ENCODE data around the gene NR2C2.
"Not testable (repeated sequence)": the region's sequence is repeated elsewhere in the genome, so short reads cannot be mapped to it uniquely, and the experiment has no call there.

The NR2C2 gene

GRCh38 chr3:14962762-14963161 is 15.4 kb downstream of the NR2C2 start:
- DNase-seq = no peak

- no peak for DNase-seq
Measured at GRCh38 chr3:14967285-14967684, 19.9 kb downstream of the NR2C2 start.

- no peak for DNase-seq
Measured at GRCh38 chr3:14969671-14970070, 22.3 kb downstream of the NR2C2 start.

- DNase-seq = no peak
Measured at GRCh38 chr3:14976317-14976716, 28.9 kb downstream of the NR2C2 start.

- no peak for DNase-seq
Measured at GRCh38 chr3:14980689-14981088, 33.3 kb downstream of the NR2C2 start.

- no peak for DNase-seq
Measured at GRCh38 chr3:14984581-14985113, 37.3 kb downstream of the NR2C2 start.

GRCh38 chr3:14988988-14989394 is 41.6 kb downstream of the NR2C2 start:
- no peak for DNase-seq

- DNase-seq = no peak
Measured at GRCh38 chr3:14989943-14990779, 42.8 kb downstream of the NR2C2 start.

- DNase-seq = no peak
Measured at GRCh38 chr3:14990780-14991148, 43.4 kb downstream of the NR2C2 start.

- no peak for DNase-seq
Measured at GRCh38 chr3:14991151-14991742, 43.9 kb downstream of the NR2C2 start.

- no peak for DNase-seq
Measured at GRCh38 chr3:14991818-14992612, 44.6 kb downstream of the NR2C2 start.

- no peak for DNase-seq
Measured at GRCh38 chr3:14997941-14998340, 50.6 kb downstream of the NR2C2 start.

- DNase-seq = not testable (repeated sequence)
Measured at GRCh38 chr3:14999182-14999581, 51.8 kb downstream of the NR2C2 start.

- DNase-seq = no peak
Measured at GRCh38 chr3:15007681-15008141, 60.3 kb downstream of the NR2C2 start.

GRCh38 chr3:15009167-15009566 is 61.8 kb downstream of the NR2C2 start:
- no peak for DNase-seq

- no peak for DNase-seq
Measured at GRCh38 chr3:15010664-15011063, 63.3 kb downstream of the NR2C2 start.

GRCh38 chr3:15011174-15011573 is 63.8 kb downstream of the NR2C2 start:
- DNase-seq = no peak

- no peak for DNase-seq
Measured at GRCh38 chr3:15014606-15015328, 67.4 kb downstream of the NR2C2 start.

- DNase-seq = no peak
Measured at GRCh38 chr3:15015456-15015855, 68.1 kb downstream of the NR2C2 start.

GRCh38 chr3:15017191-15017590 is 69.8 kb downstream of the NR2C2 start:
- DNase-seq = no peak

GRCh38 chr3:15023249-15023648 is 75.9 kb downstream of the NR2C2 start:
- no peak for DNase-seq

- DNase-seq = no peak
Measured at GRCh38 chr3:15023719-15024118, 76.3 kb downstream of the NR2C2 start.

GRCh38 chr3:15029625-15030024 is 82.2 kb downstream of the NR2C2 start:
- DNase-seq = no peak

All from bone marrow (tissue), 2 donors.